ENCODE measurements around the gene FAM163B. TPM values are rescaled to one million over a fixed set of nuclear protein-coding genes. Genes with fewer than 3 reads are reported as not detected.

FAM163B gene
- polyA plus RNA-seq, 4 donors: 0.12 to 0.19 TPM; not detected in 2

DNA sequence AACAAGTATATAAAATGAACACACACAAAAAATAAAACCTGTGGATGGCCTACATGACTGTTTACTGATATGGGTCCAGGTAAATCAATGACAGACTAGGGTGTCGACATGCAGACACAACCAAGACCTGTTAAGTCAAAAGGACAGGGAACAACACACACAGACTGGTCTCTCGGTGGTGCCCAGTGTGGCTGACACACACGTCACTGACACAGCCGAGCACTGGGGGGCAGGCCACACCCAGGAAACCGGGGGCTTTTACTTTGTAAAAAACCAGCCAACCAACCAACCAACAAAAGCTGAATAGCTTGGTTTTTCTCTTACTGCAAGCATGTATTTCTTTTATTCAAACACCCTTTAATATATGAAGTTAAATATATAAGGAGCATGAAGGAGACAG is 5.0 kb downstream of the FAM163B start:
- Histone ChIP-seq H3K27me3 (ENCODE audit: control insufficient read depth in 3 of 3, insufficient read depth in 3 of 3, low read length in 3 of 3) (peaks cover 0 to 27% (median 6%) of the 10 kb centered on the region in 3 donors), H3K27ac (ENCODE audit: low read depth in 1 of 3, low read length in 2 of 3) (no peak overlapping the region), H3K9me3 (ENCODE audit: control insufficient read depth in 2 of 2, insufficient read depth in 1 of 2, low read depth in 1 of 2, low read length in 1 of 2) (no peaks in the 10 kb centered on the region), H3K4me1 (ENCODE audit: control insufficient read depth in 3 of 3, insufficient read depth in 2 of 3, low read depth in 1 of 3, low read length in 2 of 3) (no peaks in the 10 kb centered on the region), H3K4me3 (ENCODE audit: low read depth in 1 of 3, low read length in 3 of 3) (no peak overlapping the region), H3K36me3 (ENCODE audit: control insufficient read depth in 3 of 3, insufficient read depth in 2 of 3, low read depth in 1 of 3, low read length in 3 of 3) (no peaks in the 10 kb centered on the region)
- DNase-seq (no peak), FAIRE-seq (no peak)
- 14 to 24% (median 17%) methylated on average over 5 of the region's 5 CpGs for WGBS, 3 donors

DNA sequence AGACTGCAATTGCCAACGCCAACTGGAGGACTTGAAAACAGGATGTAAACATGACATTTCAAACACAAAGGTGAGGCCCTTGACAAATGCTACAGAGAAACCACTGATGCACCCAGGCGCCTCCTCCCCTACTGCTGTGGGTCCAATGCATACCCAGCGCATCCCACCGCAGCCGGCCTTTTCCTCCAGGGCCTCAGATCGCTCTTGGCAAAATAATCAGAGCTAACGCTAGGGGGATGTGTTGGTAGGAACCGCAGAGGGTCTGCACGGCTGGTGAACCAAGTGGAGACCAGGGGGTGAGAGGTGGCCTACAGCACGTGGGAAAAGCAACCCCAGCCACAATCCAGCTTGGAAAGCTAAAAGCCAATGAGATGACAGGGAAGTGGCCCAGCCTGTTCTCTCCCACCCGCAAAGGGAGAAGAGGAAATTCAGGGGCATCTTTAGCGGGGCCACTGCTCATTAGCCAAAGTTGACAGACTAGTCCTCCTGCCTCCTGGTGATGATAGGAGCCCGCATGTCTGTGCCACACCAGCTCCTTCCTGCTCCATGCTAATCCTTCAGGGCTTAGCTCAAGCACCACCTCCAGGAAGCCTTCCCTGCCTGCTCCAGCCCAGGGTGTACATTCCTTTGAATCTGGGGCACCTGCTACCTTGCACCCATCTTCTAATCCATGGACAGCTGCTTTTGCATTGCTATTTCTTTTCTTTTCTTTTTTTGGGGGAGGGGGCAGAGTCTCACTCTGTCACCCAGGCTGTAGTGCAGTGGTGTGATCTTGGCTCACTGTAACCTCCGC is 5.9 kb downstream of the FAM163B start:
- DNase-seq (no peak), FAIRE-seq (no peak)
- H3K9me3 ChIP-seq (ENCODE audit: control insufficient read depth in 2 of 2, insufficient read depth in 1 of 2, low read depth in 1 of 2, low read length in 1 of 2): peaks cover 0 to 7% of the 10 kb centered on the region in 2 donors
- no peak overlapping the region for H3K27ac ChIP-seq (ENCODE audit: low read depth in 1 of 3, low read length in 2 of 3)
- H3K4me3 ChIP-seq (ENCODE audit: low read depth in 1 of 3, low read length in 3 of 3): no peak overlapping the region
- H3K4me1 ChIP-seq (ENCODE audit: control insufficient read depth in 3 of 3, insufficient read depth in 2 of 3, low read depth in 1 of 3, low read length in 2 of 3): no peaks in the 10 kb centered on the region
- no peaks in the 10 kb centered on the region for H3K36me3 ChIP-seq (ENCODE audit: control insufficient read depth in 3 of 3, insufficient read depth in 2 of 3, low read depth in 1 of 3, low read length in 3 of 3)
- WGBS, 3 donors: 36 to 54% (median 39%) methylated on average over 14 of the region's 14 CpGs
- H3K27me3 ChIP-seq (ENCODE audit: control insufficient read depth in 3 of 3, insufficient read depth in 3 of 3, low read length in 3 of 3): peaks cover 0 to 22% (median 6%) of the 10 kb centered on the region in 3 donors

DNA sequence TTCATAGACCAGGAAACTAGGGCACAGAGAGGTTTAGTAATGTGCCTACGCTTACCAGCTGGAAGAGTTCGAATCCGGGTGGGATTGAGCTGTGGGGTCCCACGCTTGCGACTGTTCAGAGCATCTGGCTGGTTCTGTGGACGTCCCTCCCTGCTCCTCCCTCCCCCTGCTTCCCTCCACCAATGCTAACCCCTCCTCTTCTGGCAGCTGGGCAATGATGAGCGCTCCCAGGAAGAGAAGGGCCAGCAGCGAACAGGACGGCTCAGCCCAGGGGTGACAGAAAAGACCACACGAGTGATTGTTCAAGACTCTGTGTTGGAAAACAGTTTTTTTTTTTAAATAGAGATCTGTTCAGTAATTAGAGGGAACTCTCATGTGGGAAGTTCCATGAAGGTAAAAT is 6.9 kb downstream of the FAM163B start:
- 59 to 82% (median 66%) methylated on average over 10 of the region's 10 CpGs for WGBS, 3 donors
- peaks cover 0 to 13% (median 0%) of the 10 kb centered on the region in 3 donors for H3K27me3 ChIP-seq (ENCODE audit: control insufficient read depth in 3 of 3, insufficient read depth in 3 of 3, low read length in 3 of 3)
- DNase-seq (no peak), FAIRE-seq (no peak)
- H3K4me1 ChIP-seq (ENCODE audit: control insufficient read depth in 3 of 3, insufficient read depth in 2 of 3, low read depth in 1 of 3, low read length in 2 of 3): no peaks in the 10 kb centered on the region
- no peaks in the 10 kb centered on the region for H3K36me3 ChIP-seq (ENCODE audit: control insufficient read depth in 3 of 3, insufficient read depth in 2 of 3, low read depth in 1 of 3, low read length in 3 of 3)
- H3K27ac ChIP-seq (ENCODE audit: low read depth in 1 of 3, low read length in 2 of 3): no peak overlapping the region
- H3K9me3 ChIP-seq (ENCODE audit: control insufficient read depth in 2 of 2, insufficient read depth in 1 of 2, low read depth in 1 of 2, low read length in 1 of 2): peaks cover 0 to 15% of the 10 kb centered on the region in 2 donors
- no peak overlapping the region for H3K4me3 ChIP-seq (ENCODE audit: low read depth in 1 of 3, low read length in 3 of 3)

DNA sequence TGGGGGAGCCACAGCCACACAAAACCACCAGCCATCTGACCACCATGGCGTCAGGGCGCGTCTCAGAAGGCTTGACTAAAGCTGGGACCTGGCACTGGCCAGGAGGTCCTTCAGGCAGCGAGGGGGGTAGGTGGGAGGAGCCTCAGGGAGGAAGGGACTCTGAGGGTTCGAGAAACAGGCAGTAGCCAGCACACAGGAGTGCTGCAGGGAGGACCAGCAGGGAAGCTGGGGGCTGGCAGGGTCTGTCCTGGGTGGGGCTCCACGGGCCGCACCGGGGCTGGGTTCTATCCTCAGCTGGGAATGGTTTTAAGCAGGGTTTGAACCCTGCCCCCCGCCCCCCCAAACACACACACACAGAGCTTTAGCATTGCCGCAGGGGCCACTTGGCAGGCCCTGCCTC is 7.4 kb downstream of the FAM163B start:
- Histone ChIP-seq H3K27ac (ENCODE audit: low read depth in 1 of 3, low read length in 2 of 3) (no peak overlapping the region), H3K27me3 (ENCODE audit: control insufficient read depth in 3 of 3, insufficient read depth in 3 of 3, low read length in 3 of 3) (peaks cover 0 to 11% (median 0%) of the 10 kb centered on the region in 3 donors)
- FAIRE-seq: no peak

DNA sequence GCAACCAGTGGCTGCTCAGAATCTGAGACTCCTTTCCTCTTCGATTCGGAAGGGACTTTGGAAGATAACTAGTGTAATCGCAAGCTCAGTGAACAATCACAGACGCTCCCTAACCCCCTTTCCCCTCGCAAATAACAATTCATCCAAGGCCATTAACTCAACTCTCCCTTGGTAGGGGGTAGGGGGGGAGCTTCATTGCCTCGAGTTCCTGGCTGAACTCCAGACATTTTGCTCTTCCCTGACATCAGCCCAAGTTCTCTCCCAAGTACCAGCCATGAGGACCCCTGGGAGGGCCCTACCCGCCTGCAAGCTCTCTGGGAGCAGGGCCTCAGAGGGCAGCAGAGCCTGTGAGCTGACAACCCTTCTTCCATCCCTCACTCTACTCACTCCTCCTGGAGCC is 8.4 kb downstream of the FAM163B start:
- Histone ChIP-seq H3K27ac (ENCODE audit: low read depth in 1 of 3, low read length in 2 of 3) (no peak overlapping the region), H3K27me3 (ENCODE audit: control insufficient read depth in 3 of 3, insufficient read depth in 3 of 3, low read length in 3 of 3) (peaks cover 0 to 10% (median 0%) of the 10 kb centered on the region in 3 donors), H3K9me3 (ENCODE audit: control insufficient read depth in 2 of 2, insufficient read depth in 1 of 2, low read depth in 1 of 2, low read length in 1 of 2) (peaks cover 3 to 26% of the 10 kb centered on the region in 2 donors), H3K4me1 (ENCODE audit: control insufficient read depth in 3 of 3, insufficient read depth in 2 of 3, low read depth in 1 of 3, low read length in 2 of 3) (no peaks in the 10 kb centered on the region), H3K4me3 (ENCODE audit: low read depth in 1 of 3, low read length in 3 of 3) (no peak overlapping the region), H3K36me3 (ENCODE audit: control insufficient read depth in 3 of 3, insufficient read depth in 2 of 3, low read depth in 1 of 3, low read length in 3 of 3) (no peaks in the 10 kb centered on the region)
- FAIRE-seq (no peak), DNase-seq (no peak)
- WGBS, 3 donors: 42 to 58% (median 53%) methylated on average over 7 of the region's 7 CpGs

More for the DNA sequence above, 7.4 kb downstream of the FAM163B start:
- no peak for DNase-seq
- Histone ChIP-seq H3K4me1 (ENCODE audit: control insufficient read depth in 3 of 3, insufficient read depth in 2 of 3, low read depth in 1 of 3, low read length in 2 of 3) (no peaks in the 10 kb centered on the region), H3K9me3 (ENCODE audit: control insufficient read depth in 2 of 2, insufficient read depth in 1 of 2, low read depth in 1 of 2, low read length in 1 of 2) (peaks cover 0 to 16% of the 10 kb centered on the region in 2 donors), H3K4me3 (ENCODE audit: low read depth in 1 of 3, low read length in 3 of 3) (no peak overlapping the region), H3K36me3 (ENCODE audit: control insufficient read depth in 3 of 3, insufficient read depth in 2 of 3, low read depth in 1 of 3, low read length in 3 of 3) (no peaks in the 10 kb centered on the region)
- 74 to 79% (median 76%) methylated on average over 7 to 10 of the region's 10 CpGs for WGBS, 3 donors

DNA sequence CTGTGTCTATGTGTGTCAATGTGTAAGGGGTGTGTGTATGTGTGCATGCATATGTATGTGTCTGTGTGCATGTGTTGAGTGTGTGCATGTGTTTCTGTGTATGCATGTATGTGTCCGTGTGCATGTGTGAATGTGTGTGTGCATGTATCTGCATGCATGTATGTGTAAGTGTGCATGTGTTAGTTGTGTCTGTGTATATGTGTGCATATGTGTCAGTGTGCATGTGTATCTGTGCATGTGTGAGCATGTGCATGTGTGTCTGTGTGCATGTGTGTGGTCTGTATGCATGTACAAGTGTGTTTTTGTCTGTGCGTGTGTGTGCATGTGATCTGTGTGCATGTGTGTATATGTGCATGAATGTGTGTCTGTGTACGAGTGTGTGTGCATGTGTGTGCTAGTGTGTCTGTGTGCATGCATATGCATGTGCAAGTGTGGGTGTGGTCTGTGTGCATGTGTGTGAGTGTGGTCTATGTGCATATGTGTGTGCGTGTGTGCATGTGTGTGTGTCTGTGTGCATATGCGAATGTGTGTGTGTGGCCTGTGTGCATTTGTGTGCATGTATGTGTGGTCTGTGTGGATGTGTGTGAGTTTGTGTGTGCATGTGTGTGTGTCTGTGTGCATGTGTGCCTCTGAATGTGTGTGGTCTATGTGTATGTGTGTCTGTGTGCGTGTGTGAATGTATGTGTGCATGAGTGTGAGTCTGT is 9.6 kb downstream of the FAM163B start:
- H3K27ac ChIP-seq (ENCODE audit: low read depth in 1 of 3, low read length in 2 of 3): no peak overlapping the region
- peaks cover 3 to 27% of the 10 kb centered on the region in 2 donors for H3K9me3 ChIP-seq (ENCODE audit: control insufficient read depth in 2 of 2, insufficient read depth in 1 of 2, low read depth in 1 of 2, low read length in 1 of 2)
- FAIRE-seq (no peak), DNase-seq (no peak)
- H3K4me3 ChIP-seq (ENCODE audit: low read depth in 1 of 3, low read length in 3 of 3): no peak overlapping the region
- peaks cover 0 to 8% (median 0%) of the 10 kb centered on the region in 3 donors for H3K27me3 ChIP-seq (ENCODE audit: control insufficient read depth in 3 of 3, insufficient read depth in 3 of 3, low read length in 3 of 3)
- no peaks in the 10 kb centered on the region for H3K36me3 ChIP-seq (ENCODE audit: control insufficient read depth in 3 of 3, insufficient read depth in 2 of 3, low read depth in 1 of 3, low read length in 3 of 3)
- H3K4me1 ChIP-seq (ENCODE audit: control insufficient read depth in 3 of 3, insufficient read depth in 2 of 3, low read depth in 1 of 3, low read length in 2 of 3): no peaks in the 10 kb centered on the region
- WGBS, 3 donors: 91 to 95% (median 92%) methylated on average over 6 of the region's 6 CpGs

DNA sequence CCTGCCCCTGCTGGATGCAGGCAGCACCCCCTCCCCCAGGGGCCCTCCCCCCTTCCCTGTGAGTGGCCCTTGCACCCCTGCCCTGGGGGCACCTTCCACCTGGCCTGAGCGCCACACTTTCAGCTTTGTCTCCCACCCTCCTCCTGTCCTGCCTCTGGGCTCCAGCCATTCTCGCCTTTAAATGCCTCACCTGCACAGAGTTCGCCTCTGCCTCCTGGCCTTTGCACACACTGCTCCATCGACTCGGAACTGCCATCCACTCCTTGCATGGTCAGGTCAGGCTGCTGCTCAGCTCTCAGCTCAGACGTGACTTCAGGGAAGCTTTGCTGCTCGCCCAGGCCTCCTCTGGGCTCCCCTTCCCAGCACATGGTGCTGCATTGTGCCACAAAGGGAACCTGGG is 10.2 kb downstream of the FAM163B start:
- Histone ChIP-seq H3K9me3 (ENCODE audit: control insufficient read depth in 2 of 2, insufficient read depth in 1 of 2, low read depth in 1 of 2, low read length in 1 of 2) (peaks cover 3 to 27% of the 10 kb centered on the region in 2 donors), H3K27ac (ENCODE audit: low read depth in 1 of 3, low read length in 2 of 3) (no peak overlapping the region), H3K4me3 (ENCODE audit: low read depth in 1 of 3, low read length in 3 of 3) (no peak overlapping the region), H3K27me3 (ENCODE audit: control insufficient read depth in 3 of 3, insufficient read depth in 3 of 3, low read length in 3 of 3) (peaks cover 0 to 8% (median 0%) of the 10 kb centered on the region in 3 donors), H3K36me3 (ENCODE audit: control insufficient read depth in 3 of 3, insufficient read depth in 2 of 3, low read depth in 1 of 3, low read length in 3 of 3) (no peaks in the 10 kb centered on the region), H3K4me1 (ENCODE audit: control insufficient read depth in 3 of 3, insufficient read depth in 2 of 3, low read depth in 1 of 3, low read length in 2 of 3) (no peaks in the 10 kb centered on the region)
- no peak for DNase-seq
- 83 to 86% (median 83%) methylated on average over 7 of the region's 7 CpGs for WGBS, 3 donors
- no peak for FAIRE-seq

DNA sequence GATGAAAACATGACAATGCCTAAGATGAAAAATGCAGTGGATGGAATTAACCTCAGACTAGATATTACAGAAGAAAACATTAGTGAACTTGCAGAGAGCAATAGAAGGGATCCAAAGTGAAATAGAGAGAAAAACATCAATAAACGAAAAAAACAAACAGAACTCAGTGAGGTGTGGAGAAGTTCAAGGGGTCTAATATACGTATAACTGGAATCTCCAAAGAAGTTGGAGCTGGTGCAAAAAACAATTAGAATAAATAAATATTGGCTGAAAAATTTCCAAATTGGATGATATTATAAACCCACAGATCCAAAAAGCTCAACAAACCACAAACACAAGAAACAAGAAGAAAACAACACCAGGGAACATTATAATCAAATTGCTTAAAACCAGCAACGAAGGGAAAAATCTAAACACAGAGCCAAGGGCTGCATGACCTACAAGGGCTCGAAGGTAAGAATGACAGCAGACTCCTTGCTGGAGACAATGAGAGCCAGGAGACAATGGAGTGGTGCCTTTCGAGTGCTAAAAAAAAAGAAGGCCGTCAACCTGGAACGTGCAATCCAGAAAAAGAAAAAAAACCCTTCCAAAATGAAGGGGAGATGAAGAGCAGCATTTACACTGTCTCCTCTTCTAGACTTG is 11.8 kb downstream of the FAM163B start:
- Histone ChIP-seq H3K9me3 (ENCODE audit: control insufficient read depth in 2 of 2, insufficient read depth in 1 of 2, low read depth in 1 of 2, low read length in 1 of 2) (peaks cover 3 to 27% of the 10 kb centered on the region in 2 donors), H3K36me3 (ENCODE audit: control insufficient read depth in 3 of 3, insufficient read depth in 2 of 3, low read depth in 1 of 3, low read length in 3 of 3) (no peaks in the 10 kb centered on the region), H3K27ac (ENCODE audit: low read depth in 1 of 3, low read length in 2 of 3) (no peak overlapping the region), H3K27me3 (ENCODE audit: control insufficient read depth in 3 of 3, insufficient read depth in 3 of 3, low read length in 3 of 3) (no peaks in the 10 kb centered on the region), H3K4me3 (ENCODE audit: low read depth in 1 of 3, low read length in 3 of 3) (no peak overlapping the region), H3K4me1 (ENCODE audit: control insufficient read depth in 3 of 3, insufficient read depth in 2 of 3, low read depth in 1 of 3, low read length in 2 of 3) (no peaks in the 10 kb centered on the region)
- DNase-seq (no peak), FAIRE-seq (no peak)
- 78 to 79% (median 78%) methylated on average over 7 of the region's 7 CpGs for WGBS, 3 donors

Measured in small intestine (tissue), 7 donors.